GM12892 (cell line): ENCODE data around the gene PCIF1.

ENCODE experiments used
- POLR2A ChIP-seq: IDR thresholded peaks from 2 replicates; pipeline ENCODE4 v1.6.1; 2011; ENCODE audit warnings: low read depth, low read length, control low read depth
- POLR2AphosphoS5 ChIP-seq: IDR thresholded peaks from 2 replicates; pipeline ENCODE4 v1.6.1; 2011; ENCODE audit warnings: low read depth, low read length, control low read depth
- TAF1 ChIP-seq: IDR thresholded peaks from 2 replicates; pipeline ENCODE4 v1.6.1; 2011; ENCODE audit warnings: low read depth, mild to moderate bottlenecking, control low read depth, low read length, borderline replicate concordance

- no peak for TF ChIP-seq POLR2A
- TF ChIP-seq POLR2AphosphoS5: no peak
- TF ChIP-seq TAF1: no peak
Measured at GRCh38 chr20:45892828-45893500, 41.5 kb upstream of the PCIF1 start.
